GM21723 (cell line): ENCODE measurements around the gene TTLL10.
"Not testable (repeated sequence)": the region's sequence is repeated elsewhere in the genome, so short reads cannot be mapped to it uniquely, and the experiment has no call there.

Experiments
- ATAC-seq: cut with Tn5 transposase; IDR thresholded peaks from one replicate; pipeline ENCODE4 v1.9.1; 2021; ENCODE audit warnings: mild to moderate bottlenecking, moderate library complexity; ENCODE audit not compliant: unreplicated experiment

TTLL10 gene

DNA sequence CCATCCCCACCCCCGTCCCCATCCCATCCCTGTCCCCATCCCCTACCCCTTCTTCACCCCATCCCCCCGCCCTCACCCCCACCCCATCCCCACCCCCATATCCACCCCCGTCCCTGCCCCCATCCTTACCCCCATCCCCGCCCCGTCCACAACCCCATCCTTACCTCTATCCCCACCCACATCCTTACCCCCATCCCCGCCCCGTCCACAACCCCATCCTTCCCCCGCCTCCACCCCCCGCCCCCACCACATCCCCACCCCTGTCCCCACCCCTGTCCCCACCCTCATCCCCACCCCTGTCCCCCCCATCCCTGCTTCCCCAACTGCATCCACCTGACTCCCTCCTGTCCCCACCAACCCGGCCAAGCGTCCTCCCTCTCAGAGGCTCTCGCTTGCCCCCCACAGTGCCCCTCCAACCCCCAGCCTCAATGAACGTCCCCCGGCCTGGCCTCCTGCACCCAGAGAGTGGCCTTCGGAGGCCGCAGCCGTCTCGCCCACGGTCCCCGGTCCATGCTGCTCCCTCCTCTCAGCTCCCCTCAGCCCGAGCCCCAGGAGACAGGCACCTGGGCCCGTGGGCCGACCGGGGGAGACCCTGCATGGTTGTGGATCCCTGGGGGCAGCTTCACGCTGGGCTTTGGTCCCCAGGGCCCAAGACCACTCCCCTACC, 32.3 kb upstream of the TTLL10 start:
- ATAC-seq, result no peak

DNA sequence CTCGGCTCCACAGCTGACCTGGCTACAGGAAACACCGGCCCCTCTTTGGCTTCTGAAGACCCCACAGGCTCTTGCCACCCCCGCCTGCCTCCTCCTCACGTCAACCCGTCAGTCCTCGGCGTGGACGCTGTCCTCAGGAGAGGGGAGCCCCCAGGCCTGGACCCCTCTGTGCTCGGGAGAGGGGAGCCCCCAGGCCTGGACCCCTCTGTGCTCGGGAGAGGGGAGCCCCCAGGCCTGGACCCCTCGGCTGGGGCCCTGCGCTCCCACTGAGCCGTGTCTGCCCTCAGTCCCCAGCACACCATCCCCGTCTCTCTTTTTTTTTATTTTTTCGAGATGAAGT, 31.8 kb upstream of the TTLL10 start:
- ATAC-seq, result no peak

DNA sequence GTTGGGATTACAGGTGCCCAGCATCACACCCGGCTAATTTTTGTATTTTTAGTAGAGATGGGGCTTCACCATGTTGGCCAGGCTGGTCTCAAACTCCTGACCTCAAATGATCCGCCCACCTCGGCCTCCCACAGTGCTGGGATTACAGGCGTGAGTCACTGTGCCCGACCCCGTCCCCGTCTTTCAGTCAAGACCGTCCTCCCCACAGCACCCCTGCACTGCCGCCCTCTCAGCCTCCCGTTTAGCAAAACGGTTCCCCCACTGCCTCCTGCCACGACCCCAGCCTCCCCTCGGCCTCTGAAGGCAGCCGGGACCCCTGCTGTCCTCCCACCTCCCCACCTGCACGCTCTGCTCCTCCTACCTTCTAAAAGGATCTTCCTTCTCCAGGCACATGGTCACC, 31.3 kb upstream of the TTLL10 start:
- not testable (repeated sequence) for ATAC-seq

DNA sequence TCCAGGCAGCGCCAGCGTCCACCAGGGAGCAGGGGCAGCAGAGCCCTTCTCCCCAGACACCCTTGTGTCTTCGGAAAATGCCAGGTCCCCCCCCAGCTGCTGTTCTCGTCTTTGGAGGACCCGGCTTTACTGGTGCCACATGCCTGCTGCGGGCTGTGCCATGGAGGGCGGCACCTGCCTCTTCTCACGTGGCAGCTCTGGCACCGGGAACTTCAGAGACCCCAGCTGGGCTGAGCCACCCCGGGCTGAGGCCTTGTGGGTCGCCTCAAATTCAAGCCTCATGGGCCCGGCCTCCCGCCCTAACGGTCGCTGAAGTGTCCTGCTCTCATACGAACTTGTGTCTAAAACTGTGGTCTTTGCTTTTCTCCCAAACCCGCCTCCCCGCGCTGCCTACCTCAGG, 30.8 kb upstream of the TTLL10 start:
- no peak for ATAC-seq

DNA sequence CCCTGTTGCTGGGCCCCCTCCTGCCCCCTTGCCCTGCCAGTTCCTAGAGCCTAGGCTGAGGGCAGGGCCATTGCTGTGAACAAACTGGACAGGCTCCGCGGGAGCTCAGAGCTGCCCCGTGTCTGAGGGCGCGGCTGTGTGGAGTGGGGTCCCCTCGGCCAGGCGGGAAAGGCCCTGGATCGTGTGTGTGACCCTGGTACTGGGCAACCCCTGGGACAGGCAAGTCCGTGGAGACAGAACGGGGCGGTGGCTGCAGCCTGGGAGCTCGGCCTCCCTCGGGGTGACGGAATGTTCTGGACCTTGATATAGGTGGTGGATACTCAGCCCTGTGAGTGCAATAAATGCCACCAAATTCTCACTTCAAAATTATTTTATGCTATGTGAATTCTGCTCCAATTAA, 30.0 kb upstream of the TTLL10 start:
- no peak for ATAC-seq

DNA sequence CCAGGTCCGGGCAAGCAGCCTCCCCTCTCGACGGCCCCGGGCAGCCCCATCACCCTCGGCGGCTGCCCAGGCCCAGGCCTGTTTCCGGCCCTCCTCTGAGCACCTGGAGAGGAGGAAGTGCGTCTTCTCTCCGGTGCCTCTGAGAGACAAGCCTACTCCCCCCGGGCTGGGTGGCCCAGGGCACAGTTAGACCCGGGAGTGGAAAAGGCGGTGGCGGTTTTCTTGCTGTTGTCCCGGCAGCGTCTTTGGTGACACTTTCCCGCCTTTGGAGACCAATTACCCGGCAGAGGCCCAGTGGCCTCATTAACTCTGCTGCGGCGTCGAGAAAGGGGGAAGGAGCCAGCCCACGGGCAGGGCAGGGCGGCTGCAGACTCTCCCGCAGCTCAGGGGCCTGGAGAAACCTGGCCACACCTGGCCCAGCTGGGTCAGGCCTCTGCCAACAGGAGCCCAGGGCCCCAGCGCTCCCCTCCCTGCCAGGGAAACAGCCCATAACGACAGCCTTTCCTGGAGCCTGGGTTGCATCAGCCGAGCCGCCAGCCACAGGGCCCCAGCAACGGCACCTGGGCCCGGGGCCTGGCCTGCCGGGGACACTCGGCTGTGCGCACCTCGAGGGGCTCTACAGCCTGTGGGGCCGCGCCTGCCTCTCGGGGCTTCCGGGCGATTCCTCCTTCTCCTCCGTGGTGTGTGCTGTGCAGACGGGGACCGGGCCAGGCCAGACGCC, 29.4 kb upstream of the TTLL10 start:
- no peak for ATAC-seq

DNA sequence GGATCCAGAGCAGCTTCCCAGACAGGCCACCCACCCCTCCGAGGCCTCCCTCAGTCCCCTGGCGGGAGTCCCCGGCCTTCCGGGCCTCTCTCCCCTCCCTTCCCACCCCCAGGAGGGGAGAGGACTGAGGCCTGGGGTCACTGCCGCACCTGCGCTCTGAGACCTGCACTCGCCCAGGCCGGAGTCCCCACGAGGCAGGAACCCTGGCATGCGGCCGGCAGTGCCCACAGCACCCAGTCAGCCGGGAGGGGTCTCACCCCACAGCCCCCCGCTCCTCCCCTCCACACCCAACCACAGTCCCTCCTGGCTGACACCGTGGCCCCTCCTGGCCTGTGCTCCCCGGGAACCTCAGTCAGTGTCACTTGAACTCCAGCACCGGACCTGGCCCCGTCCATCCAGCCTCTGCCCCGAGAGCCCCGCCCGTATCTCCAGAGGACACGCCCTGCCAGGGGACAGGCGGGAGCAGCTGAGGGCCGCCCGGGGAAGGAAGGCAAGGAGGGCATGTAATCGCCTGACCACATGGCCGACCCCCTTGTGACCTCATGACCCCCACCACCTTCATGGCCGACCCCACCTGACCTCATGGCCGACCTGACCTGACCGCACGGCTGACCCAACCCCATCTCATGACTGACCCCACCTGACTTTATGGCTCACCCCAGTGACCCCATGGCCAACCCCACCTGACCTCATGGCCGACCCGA, 28.7 kb upstream of the TTLL10 start:
- no peak for ATAC-seq

DNA sequence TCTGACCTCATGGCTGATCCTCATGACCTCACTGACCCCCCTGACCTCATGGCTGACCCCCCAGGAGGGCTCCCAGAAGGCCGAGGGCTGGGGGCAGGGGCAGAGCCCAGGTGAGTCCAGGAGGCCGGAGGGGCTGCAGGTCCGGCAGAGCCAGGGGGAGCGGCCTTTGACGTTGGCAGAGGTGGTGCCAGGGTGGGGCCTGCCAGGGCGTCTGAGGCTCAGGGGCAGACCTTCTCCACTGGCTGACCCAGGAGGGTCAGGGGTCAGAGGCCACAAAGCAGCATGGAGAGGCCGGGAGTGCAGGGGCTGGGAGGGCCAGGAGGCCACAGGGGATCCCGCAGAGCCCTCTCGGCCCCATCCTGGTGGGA, 28.1 kb upstream of the TTLL10 start:
- ATAC-seq, result no peak

DNA sequence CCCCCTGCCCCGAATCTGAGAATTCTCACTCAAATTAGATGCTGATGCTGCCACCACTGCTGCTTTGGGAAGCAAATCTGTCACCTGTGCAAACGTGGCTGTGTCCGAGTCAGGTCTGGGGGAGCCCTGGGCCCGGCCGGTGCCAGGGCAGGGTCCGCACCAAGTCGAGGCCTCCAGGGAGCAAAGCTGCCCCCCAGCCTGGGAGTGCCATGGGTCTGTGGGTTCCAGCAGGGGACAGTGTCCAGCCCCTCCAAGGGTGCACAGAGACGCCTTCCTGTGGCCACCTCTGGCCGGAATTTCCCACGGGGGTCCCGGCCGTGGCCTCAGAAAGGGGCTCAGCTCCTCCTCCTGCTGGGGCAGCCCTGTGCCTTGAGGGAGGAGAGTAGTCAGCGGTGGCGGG, 27.7 kb upstream of the TTLL10 start:
- ATAC-seq, result no peak

DNA sequence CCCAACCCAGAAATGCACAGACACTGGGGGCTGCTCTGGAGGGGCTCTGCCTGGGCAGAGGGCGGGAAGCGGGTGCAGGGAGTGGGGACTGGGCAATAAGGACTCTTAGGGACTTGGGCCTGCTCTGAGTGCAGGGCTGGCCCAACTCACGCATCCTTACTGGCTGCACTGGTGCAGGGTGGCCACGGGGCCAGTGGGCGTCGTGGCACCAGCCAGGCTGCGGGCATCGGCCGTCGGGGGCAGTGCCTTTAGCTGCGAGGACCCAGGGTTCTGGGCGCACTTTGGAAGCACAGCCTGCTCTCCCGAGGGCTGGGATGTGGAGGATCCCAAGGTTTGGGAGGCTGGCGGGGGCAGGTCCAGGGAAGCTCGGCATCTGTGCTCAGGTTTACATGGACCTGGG, 27.1 kb upstream of the TTLL10 start:
- ATAC-seq, result no peak

DNA sequence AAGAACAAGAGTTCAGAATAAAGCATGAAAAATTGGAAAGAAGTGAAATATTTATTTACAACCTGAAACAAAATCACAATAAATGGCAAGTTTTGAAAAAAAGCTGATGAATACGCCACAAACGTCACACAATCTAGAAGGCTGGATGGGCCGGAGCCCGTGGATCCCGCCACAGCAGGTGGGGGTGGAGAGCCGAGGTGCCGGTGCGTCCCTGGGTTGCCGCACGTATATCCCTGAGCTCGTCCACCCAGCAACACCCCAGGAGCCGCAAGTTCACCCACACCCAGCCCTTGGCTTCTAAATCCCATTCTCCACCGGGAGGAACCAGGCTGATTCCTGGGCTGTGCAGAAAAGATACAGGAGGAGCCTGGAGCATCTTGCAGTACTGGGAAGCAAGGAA, 25.6 kb upstream of the TTLL10 start:
- ATAC-seq, result no peak

DNA sequence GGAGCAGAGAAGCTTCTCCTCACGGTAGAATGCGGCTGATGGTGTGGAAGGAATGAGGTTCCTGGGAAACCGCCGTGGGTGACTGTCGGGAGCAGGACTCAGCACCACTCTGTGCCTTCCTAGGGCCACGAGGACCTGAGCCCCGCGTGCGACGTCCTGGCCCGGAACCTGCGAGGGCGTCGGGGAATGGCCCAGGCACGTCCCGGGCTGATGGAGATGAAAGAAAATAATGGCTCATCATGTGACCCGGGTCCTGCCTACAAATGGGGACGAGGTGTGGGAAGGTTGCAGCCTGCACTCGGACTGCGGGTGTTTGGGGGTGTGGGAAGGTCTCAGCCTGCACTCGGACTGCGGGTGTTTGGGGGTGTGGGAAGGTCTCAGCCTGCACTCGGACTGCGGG, 25.1 kb upstream of the TTLL10 start:
- no peak for ATAC-seq

DNA sequence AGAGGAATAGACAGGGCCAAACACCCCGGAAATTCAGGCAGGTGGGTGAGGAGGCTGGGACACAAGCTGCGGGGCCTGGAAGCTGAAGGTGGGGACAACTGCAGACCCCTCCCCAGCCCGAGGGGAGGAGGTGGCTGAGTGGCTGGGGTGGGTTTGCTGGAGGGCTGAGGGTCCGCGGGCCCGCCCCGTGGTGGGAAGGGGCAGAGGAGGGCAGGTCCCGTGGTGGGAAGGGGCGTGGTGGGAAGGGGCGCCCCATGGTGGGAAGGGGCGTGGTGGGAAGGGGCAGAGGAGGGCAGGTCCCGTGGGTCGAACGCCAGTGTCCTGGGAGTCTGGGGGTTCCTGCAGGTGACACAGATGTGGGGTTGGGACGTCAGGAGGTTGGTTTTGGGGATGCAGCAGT, 24.3 kb upstream of the TTLL10 start:
- ATAC-seq, result no peak

DNA sequence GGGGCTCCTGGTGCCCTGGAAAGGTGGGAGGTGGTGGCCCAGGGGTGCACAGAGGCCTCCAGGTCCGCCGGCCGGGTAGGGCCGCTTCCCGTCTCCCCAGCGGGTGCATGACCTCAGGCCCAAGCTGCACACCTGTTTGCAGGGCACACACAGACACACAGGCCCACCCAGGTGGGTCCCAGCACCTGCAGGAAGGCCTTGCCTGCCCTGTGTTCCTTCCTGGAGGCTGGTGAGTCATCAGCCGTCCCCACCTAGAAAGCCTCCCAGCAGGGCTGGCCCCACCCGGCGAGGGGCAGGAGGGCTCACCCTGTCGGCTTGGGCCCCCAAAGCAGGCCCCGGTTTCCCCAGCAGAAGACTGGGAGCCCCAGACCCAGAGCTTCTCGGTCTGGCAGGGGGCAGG, 23.6 kb upstream of the TTLL10 start:
- no peak for ATAC-seq

DNA sequence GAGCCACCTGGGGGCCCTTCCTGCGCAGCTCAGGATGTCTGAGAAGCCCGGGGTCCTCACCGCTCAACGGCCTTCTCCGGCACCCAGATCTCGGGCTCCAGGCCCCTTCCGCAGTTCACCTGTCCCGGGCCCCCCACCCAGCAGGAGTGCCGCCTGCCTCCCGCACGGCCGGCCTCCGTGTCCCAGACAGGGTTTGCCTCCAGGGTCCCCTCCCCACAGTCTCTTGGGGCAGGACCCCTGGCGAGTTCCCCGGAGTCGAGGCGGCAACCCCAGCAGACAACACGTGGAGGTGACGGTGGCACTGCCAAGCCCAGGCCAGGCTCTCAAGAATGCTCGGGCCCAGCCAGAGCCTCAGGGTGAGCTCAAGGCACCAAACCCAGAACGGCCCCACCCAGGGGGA, 22.4 kb upstream of the TTLL10 start:
- ATAC-seq, result no peak

DNA sequence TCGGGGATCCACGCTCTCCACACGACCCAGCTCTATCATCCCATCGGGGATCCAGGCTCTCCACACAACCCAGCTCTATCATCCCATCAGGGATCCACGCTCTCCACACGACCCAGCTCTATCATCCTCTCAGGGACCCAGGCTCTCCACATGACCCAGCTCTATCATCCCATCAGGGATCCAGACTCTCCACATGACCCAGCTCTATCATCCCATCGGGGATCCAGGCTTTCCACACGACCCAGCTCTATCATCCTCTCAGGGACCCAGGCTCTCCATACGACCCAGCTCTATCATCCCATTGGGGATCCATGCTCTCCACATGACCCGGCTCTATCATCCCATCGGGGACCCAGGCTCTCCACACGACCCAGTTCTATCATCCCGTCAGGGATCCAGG, 21.2 kb upstream of the TTLL10 start:
- not testable (repeated sequence) for ATAC-seq

DNA sequence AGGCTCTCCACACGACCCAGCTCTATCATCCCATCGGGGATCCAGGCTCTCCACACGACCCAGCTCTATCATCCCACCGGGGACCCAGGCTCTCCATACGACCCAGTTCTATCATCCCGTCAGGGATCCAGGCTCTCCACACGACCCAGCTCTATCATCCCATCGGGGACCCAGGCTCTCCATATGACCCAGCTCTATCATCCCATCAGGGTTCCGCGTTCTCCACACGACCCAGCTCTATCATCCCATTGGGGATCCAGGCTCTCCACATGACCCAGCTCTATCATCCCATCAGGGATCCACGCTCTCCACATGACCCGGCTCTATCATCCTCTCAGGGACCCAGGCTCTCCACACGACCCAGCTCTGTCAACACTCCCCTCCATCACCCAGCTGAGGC, 20.5 kb upstream of the TTLL10 start:
- not testable (repeated sequence) for ATAC-seq

DNA sequence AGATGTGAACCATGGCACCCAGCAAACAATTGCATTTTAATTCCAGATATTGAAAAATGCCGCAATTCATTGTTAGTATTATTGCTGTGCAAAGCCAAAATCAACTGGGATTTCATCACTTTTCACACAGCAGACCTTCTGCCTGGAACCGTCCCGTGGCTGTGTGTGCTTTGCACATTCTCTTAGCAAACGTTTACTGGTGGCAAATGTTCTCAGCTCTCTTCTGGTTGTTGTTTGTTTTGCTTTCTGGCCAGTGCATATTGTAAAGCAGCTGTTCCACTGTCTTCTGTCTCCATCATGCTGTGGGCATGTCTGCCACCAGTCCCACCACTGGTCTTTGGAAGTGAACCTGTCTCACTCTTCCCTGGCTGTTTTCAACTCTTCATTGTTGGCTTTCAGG, 19.8 kb upstream of the TTLL10 start:
- ATAC-seq, result no peak

DNA sequence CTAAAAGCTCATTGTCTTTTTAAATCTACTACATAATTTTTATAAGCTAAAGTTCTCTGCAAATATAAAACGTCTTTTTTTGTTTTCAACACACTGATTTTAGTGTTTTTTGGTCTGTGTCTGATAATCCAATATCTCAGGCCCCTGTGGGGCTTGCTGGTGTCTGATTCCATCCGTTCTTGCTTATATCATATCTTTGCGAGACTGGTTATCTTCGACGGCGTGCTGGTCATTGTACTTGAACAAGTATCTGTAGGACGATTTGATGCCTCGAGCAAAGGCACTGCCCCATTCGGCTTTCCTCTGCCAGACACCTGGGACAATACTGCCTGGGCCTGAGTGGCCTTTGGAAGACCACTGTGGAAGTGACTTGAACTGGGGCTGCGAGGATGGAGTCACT, 18.4 kb upstream of the TTLL10 start:
- no peak for ATAC-seq

DNA sequence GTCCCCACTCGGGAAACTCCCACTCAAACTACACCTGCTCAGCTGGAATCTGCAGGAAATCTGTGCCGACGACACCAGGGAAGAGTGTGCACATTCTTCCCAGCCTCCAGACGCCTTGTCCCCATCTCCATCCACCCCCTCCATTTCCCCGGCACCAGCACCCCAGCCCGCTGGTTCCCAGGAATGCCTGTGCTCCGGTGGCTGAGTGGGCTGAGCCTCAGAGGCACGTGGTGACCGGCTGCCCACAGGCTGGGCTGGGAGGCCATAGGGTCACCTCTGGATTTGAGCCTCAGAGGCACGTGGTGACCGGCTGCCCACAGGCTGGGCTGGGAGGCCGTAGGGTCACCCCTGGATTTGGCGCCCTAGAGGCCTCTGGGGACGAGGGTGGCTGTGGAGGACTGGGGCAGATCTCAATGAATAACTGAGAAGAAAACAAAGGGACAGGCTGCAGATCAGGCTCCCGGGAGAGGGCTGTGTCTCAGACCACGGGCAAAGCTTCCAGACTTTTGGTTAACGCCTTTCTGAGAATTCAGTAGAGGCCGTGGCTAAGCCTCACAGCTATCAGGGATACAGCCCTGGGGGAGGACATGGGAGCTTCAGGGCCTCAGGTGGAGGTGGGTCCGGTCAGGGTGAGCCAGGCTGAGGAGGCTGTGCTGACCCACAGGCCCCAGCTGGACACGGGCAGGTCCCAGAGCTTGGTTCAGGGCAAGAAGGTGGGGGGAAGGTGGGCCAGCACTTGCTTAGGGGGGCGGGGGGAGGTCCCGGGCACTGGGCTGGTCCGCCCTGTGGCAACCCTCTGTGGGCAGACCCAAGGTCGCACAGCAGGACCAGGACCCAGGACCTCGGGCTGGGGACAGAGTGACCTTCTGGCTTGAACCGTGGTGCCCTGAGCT, 17.3 kb upstream of the TTLL10 start:
- no peak for ATAC-seq

DNA sequence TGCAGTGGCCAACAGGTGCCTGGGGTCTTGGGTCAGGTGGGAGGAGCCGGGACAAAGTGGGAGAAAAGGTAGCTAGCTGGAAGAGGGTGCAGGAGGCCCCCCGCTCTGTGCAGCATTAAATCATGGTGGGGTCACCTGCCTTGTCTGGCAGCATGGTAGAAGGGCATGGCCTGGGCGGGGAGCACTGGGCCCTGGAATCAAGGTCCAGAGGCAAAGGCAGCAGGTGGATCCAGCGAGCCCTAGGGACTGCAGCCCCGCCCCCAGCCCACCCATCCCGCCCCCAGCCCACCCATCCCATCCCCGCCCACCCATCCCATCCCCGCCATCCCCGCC, 16.7 kb upstream of the TTLL10 start:
- ATAC-seq, result no peak
